SU-DHL-6 (cell line): ENCODE measurements around the gene TBC1D5.

Experiments
- H2AFZ ChIP-seq: fragments of 200-600 bp; sonication (generic); 2 replicates; pipeline ENCODE4 v1.6.1; 2014; ENCODE audit warnings: low read depth, mild to moderate bottlenecking, moderate library complexity, mixed read lengths, antibody characterized with exemption, low read length; ENCODE audit not compliant: severe bottlenecking
- H3F3A ChIP-seq: fragments of 200-600 bp; shearing (Covaris generic); 2 replicates; pipeline ENCODE4 v1.6.0; 2016; ENCODE audit warnings: antibody characterized with exemption, mild to moderate bottlenecking; ENCODE audit not compliant: insufficient read depth
- H3K27ac ChIP-seq: fragments of 200-600 bp; sonication (generic); 2 replicates; pipeline ENCODE4 v1.5.1; 2016; ENCODE audit warnings: low read depth, mild to moderate bottlenecking, low read length, moderate library complexity, mixed read lengths
- H3K27me3 ChIP-seq: fragments of 200-600 bp; sonication (generic), shearing (Covaris generic); 2 replicates; pipeline ENCODE4 v1.6.0; 2014; ENCODE audit warnings: mild to moderate bottlenecking, low read length
- H3K36me3 ChIP-seq: fragments of 200-600 bp; sonication (generic); 2 replicates; pipeline ENCODE4 v1.6.1; 2014; ENCODE audit warnings: mild to moderate bottlenecking, low read length, mixed read lengths
- H3K4me2 ChIP-seq: fragments of 300-600, 200-600 bp; shearing (Covaris generic), sonication (generic); 2 replicates; pipeline ENCODE4 v1.6.0; 2014; ENCODE audit warnings: low read length, low read depth, mild to moderate bottlenecking; ENCODE audit not compliant: poor library complexity, severe bottlenecking
- H3K4me3 ChIP-seq: fragments of 200-600 bp; sonication (generic); 2 replicates; pipeline ENCODE4 v1.5.1; 2014; ENCODE audit warnings: antibody characterized with exemption, low read length, mild to moderate bottlenecking, mixed read lengths; ENCODE audit not compliant: insufficient read depth, poor library complexity, severe bottlenecking
- H3K79me2 ChIP-seq: fragments of 200-600 bp; sonication (generic); 2 replicates; pipeline ENCODE4 v1.6.1; 2014; ENCODE audit warnings: mild to moderate bottlenecking, low read length, moderate library complexity; ENCODE audit not compliant: insufficient read depth
- H3K9ac ChIP-seq: fragments of 200-600 bp; sonication (generic); 2 replicates; pipeline ENCODE4 v1.7.0; 2014; ENCODE audit warnings: mild to moderate bottlenecking, low read length
- H3K9me2 ChIP-seq: fragments of 200-600 bp; sonication (generic); replicated peaks from 2 replicates; pipeline ENCODE4 v1.6.1; 2014; ENCODE audit warnings: low read length; ENCODE audit not compliant: insufficient read depth
- H3K9me3 ChIP-seq: fragments of 200-600 bp; sonication (generic); 2 replicates; pipeline ENCODE4 v1.6.1; 2014; ENCODE audit warnings: low read length, mixed read lengths; ENCODE audit not compliant: insufficient read depth
- H4K20me1 ChIP-seq: fragments of 200-600 bp; sonication (generic); 2 replicates; pipeline ENCODE4 v1.6.1; 2014; ENCODE audit warnings: low read depth, mild to moderate bottlenecking, antibody characterized with exemption, low read length, moderate library complexity, mixed read lengths
- CTCF ChIP-seq: fragments of 200-600 bp; sonication (generic); IDR thresholded peaks from one replicate; pipeline ENCODE4 v1.5.1; 2017; ENCODE audit warnings: antibody characterized with exemption, mild to moderate bottlenecking, low read length, moderate library complexity; ENCODE audit not compliant: insufficient read depth, poor library complexity, severe bottlenecking
- EZH2phosphoT487 ChIP-seq: fragments of 200-600 bp; sonication (generic), shearing (Covaris generic); conservative IDR thresholded peaks from 2 replicates; pipeline ENCODE4 v1.6.1; 2018; ENCODE audit warnings: mild to moderate bottlenecking, antibody characterized with exemption, low read length, moderate library complexity, mixed read lengths

Gene TBC1D5

GRCh38 chr3:17175187-17175807, 567.1 kb downstream of the TBC1D5 start:
- Histone ChIP-seq H3K9me3 (no peaks in the 10 kb centered on the region), H4K20me1 (no peaks in the 10 kb centered on the region), H3K4me3 (no peak overlapping the region), H3K4me2 (no peak overlapping the region), H3K36me3 (no peaks in the 10 kb centered on the region), H2AFZ (no peak overlapping the region), H3K79me2 (no peaks in the 10 kb centered on the region), H3K9ac (no peak overlapping the region), H3K9me2 (no peaks in the 10 kb centered on the region), H3K27me3 (no peaks in the 10 kb centered on the region), H3F3A (no peaks in the 10 kb centered on the region), H3K27ac (no peak overlapping the region)
- TF ChIP-seq EZH2phosphoT487: no peak
- no peak for TF ChIP-seq CTCF

GRCh38 chr3:17166369-17166768, 576.1 kb downstream of the TBC1D5 start:
- Histone ChIP-seq H3K9ac (no peak overlapping the region), H4K20me1 (no peaks in the 10 kb centered on the region), H3K4me2 (no peak overlapping the region), H3K36me3 (0 out of 2 replicates have a peak, but pooled peaks cover 3% of the 10 kb centered on the region), H3K9me3 (no peaks in the 10 kb centered on the region), H3F3A (no peaks in the 10 kb centered on the region), H3K4me3 (no peak overlapping the region), H2AFZ (no peak overlapping the region), H3K9me2 (no peaks in the 10 kb centered on the region), H3K27ac (no peak overlapping the region), H3K27me3 (no peaks in the 10 kb centered on the region), H3K79me2 (no peaks in the 10 kb centered on the region)
- TF ChIP-seq EZH2phosphoT487 (no peak), CTCF (no peak)

GRCh38 chr3:17162116-17162515, 580.3 kb downstream of the TBC1D5 start:
- H4K20me1 ChIP-seq: no peaks in the 10 kb centered on the region
- H3K9ac ChIP-seq: no peak overlapping the region
- H3K27me3 ChIP-seq: no peaks in the 10 kb centered on the region
- 0 out of 2 replicates have a peak, but pooled peaks cover 3% of the 10 kb centered on the region for H3K36me3 ChIP-seq
- H2AFZ ChIP-seq: no peak overlapping the region
- no peaks in the 10 kb centered on the region for H3K9me3 ChIP-seq
- no peaks in the 10 kb centered on the region for H3K9me2 ChIP-seq
- no peaks in the 10 kb centered on the region for H3F3A ChIP-seq
- no peaks in the 10 kb centered on the region for H3K79me2 ChIP-seq
- no peak overlapping the region for H3K4me2 ChIP-seq
- TF ChIP-seq EZH2phosphoT487: no peak
- no peak for TF ChIP-seq CTCF
- H3K4me3 ChIP-seq: no peak overlapping the region
- no peak overlapping the region for H3K27ac ChIP-seq
